Stimulated activated CD4-positive, alpha-beta T cell treated with anti-CD3 and anti-CD28 coated beads, Interleukin-2, amount 100 ng/mL, for 24 hours (primary cell): ENCODE measurements around the gene ACSL4.
"Not testable (repeated sequence)": the region's sequence is repeated elsewhere in the genome, so short reads cannot be mapped to it uniquely, and the experiment has no call there.

ENCODE experiments used
- DNase-seq, 2 donors: peaks; one replicate each; pipeline ENCODE4 v3.0.0-alpha.2; 2020

ACSL4 gene

DNA sequence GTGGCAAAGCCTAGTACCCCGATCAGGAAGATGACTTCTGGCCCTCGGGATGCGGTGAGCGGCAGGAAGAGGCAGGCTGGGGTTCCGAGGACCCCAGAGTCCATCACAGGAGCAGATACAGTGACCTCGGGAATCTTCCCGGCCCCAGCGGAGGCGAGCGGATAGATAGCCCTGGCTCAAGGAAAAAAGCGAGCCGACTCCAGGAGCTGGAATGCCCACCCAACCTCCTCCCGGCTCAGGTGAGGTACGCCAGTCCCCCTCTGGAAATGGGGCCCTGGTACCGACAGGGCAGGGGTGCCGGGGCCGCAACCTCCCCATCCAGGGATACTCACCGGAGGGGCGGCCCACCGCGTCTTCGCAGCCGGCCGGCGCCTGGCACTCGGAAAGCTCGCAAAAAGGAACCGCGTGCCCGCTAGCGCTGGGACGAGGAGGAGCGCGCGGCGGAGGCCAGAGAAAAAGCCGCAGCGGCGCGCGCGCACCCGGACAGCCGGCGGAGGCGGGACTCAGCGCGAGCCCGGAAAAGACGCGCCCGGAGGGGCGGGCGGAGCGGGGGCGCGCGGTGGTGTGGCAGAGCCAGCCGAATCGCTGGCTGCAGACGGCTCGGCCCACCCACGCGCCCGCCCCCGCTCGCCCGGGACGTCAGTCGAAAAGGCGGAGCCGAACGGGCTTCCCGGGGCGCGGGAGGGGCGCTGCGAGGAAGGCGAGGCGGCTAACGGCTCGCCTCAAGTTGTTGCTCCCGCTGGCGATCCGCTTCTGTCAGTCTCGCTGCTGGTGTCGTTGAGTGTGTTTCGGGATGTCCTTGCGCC lies at the start of gene ACSL4:
TSS of gene ACSL4 (minus strand) at position 451 of the 806 bp plus-strand sequence. CDS start 49,894 bp downstream, outside the sequence.
- peak; percentile 84 to 89 for DNase-seq

DNA sequence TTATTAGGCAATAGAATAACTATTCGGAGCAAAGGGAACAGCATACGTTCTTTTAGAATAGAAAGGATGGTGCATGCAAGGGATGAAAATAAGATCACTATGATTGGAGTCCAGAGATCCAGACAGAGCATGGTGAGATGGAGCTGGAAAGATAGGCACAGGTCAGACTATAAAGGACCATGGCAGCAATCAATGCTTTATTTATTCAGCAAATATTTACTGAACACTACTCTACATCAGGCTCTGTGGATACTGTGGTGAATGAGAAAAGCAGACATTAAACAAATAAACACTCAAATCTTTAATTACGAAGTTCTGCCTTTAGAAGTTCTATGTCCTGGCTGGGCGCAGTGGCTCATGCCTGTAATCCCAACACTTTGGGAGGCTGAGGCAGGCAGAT lies 44.7 kb upstream of the ACSL4 start:
- DNase-seq, result no peak

DNA sequence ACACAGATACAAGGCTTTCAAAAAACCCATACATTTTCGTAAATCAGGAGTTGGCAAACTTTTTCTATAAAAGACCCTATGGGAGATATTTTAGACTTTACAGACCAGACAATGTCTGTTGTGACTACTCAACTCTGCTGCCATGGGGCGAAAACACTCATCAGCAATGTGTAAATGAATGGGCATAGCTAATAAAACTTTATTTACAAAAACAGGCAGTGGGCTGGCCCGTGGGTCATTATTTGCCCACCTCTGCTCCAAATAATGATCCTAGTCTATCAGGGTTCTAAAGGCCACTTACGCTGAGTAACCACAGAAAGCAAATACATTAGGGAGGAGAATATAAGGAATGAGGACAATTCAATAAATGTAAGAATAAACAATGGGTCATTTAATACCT lies 43.9 kb upstream of the ACSL4 start:
- no peak for DNase-seq

DNA sequence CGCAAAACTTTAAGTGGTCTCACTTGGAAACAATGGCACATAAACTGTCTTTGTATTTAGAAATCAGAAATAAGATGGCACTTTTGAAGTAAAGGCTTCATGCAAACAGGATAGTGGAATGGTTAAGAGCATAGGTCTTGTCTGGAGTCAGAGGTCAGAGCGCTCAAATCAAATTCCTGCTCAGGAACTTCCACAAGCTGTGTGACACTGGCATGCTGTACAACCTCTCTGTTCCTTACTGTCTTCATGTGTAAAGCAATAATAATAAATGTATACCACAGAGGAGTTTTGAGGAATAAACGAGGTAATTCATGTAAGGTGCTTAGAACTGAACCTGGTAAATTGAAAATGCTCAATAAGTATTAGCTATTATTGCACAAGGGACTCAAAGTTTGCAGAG lies 43.4 kb upstream of the ACSL4 start:
- DNase-seq, result no peak

- DNase-seq, result no peak
Observed at GRCh38 chrX:109775386-109775785, 42.3 kb upstream of the ACSL4 start.

GRCh38 chrX:109774706-109775105 lies 41.6 kb upstream of the ACSL4 start:
- DNase-seq, result no peak

GRCh38 chrX:109774136-109774535 lies 41.1 kb upstream of the ACSL4 start:
- DNase-seq, result no peak

DNA sequence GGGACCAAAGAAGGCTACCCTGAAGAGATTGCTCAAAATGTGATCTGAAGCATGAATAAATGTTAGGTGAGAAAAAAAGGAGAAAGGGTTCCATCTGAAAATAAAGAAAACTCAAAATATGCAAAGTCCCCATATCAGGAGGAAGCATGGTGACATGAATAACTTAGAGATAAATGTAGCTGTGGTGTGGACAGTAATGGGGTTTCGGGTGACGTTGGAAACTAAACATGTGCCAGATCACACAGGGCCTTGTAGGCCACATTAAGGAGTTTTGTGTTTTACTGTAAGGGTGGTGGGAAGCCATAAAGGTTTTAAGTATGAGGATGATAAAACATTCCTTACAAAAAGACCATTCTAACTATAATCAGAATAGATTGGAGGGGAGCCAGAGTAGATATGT lies 40.3 kb upstream of the ACSL4 start:
- DNase-seq, result no peak

DNA sequence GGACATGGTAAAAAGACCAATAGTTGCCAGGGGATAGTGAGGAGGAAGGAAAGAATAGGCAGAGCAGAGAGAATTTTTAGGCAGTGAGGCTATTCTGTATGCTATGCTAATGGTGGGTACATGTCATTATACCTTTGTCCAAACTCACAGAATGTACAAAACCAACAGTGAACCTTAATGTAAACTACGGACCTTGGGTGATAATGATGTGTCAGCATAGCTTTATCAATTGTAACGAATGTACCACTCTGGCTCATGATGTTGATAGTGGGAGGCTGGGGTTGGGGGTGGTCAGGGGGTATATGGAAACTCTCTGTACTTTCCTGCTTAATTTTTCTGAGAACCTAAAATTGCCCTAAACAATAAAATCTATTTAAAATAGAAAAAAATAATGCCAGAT lies 37.7 kb upstream of the ACSL4 start:
- no peak for DNase-seq

DNA sequence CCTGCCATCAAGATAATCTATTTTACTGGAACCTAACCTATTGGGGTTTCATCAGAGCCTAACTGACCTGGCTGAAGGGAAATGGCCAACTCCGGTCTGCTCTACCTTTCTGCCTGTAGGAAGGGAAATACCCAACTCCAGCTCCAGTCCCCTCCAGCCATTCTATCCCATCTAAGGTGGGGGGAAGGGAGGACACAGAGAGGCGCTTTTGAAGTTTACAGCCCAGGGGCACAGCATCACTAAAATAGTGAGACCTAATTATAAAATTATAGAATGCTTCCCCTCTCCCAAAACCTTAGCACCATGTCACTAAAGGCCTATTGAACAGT lies 27.8 kb upstream of the ACSL4 start:
- no peak for DNase-seq

- no peak for DNase-seq
Observed at GRCh38 chrX:109760209-109760921, 27.3 kb upstream of the ACSL4 start.

- DNase-seq, result no peak
Observed at GRCh38 chrX:109753256-109753655, 20.2 kb upstream of the ACSL4 start.

GRCh38 chrX:109751698-109752097 lies 18.6 kb upstream of the ACSL4 start:
- no peak for DNase-seq

GRCh38 chrX:109749207-109749606 lies 16.1 kb upstream of the ACSL4 start:
- no peak for DNase-seq

GRCh38 chrX:109747681-109748080 lies 14.6 kb upstream of the ACSL4 start:
- DNase-seq, result no peak

GRCh38 chrX:109742722-109743121 lies 9.7 kb upstream of the ACSL4 start:
- no peak for DNase-seq

DNA sequence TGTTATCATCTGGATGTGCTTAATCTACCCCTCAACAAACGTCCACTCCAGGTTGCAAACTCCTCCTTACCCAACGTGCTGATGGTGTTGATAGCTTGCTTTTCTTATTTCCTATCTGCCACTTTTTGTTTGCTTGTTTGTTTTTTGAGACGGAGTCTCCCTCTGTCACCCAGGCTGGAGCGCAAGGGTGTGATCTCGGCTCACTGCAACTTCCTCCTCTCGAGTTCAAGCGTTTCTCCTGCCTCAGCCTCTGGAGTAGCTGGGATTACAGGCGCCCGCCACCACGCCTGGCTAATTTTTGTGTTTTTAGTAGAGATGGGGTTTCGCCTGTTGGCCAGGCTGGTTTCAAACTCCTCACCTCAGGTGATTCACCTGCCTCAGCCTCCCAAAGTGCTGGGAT lies 7.8 kb upstream of the ACSL4 start:
- not testable (repeated sequence) for DNase-seq

- no peak for DNase-seq
Observed at GRCh38 chrX:109740433-109740809, 7.4 kb upstream of the ACSL4 start.

- no peak for DNase-seq
Observed at GRCh38 chrX:109739625-109740432, 6.8 kb upstream of the ACSL4 start.

DNA sequence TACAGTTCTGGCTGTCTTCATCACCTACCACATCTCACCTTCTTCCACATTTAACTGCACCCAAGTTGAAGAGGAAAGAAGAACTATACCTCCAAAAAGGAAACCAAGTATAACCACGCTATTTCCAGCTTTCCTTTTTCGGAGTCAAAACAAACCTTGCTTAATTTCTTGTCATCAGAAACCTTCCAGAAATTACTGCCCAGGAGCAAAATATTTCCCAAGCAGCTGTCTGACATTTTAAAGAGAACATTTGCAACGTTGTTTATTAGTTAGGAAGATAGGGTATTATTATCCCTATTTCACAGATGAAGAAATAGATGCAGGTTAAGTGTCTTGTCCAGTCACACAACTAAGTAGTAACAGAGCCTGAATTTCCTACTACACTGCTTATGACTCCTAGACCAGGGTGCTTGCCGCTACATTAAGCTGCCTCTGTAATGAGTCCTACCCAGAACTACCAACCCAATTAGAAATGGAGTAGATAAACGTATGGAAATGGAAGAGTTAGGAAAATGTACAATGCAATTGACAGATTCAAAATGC lies 2.2 kb upstream of the ACSL4 start:
- no peak for DNase-seq

GRCh38 chrX:109733613-109734083 lies 591 bp upstream of the ACSL4 start:
- no peak for DNase-seq

DNA sequence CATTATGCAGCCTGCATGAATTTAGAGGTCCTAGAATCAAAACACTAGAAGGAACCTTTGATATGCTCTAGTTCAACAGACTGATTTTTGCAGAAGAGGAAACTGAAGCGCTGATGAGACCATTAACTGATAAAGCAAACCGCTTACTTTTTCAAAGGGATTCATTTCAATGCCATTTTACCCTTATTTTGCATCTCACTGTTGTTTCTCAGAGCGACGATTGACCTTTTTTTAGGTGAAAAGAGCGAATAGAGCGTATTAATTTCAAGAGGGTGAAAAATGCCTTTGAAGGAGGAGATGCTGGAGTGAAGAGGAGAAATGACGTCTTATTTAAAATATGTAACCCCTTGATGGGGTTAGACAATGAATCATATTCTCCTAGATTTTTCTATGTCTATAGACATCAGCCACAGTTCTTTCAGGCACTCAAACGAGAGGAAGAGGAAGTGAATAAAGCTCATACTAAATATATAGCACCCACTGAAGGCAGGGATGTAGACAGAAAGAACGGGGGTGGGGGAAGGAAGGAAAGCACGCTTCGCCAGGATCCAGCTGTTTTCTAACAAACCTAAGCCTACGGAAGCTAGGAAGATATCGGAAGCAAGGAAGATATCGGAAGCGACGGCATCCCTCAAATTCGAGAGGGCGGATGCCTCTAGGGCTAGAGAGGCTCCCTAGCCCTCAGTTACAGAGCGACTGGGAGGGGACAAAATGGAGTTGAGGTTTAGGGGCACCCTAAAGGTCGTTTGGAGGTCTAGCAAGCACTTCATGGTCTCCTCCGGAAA lies 848 bp downstream of the ACSL4 start:
- DNase-seq, result peak in 1 of 2 donors; percentile 21

DNA sequence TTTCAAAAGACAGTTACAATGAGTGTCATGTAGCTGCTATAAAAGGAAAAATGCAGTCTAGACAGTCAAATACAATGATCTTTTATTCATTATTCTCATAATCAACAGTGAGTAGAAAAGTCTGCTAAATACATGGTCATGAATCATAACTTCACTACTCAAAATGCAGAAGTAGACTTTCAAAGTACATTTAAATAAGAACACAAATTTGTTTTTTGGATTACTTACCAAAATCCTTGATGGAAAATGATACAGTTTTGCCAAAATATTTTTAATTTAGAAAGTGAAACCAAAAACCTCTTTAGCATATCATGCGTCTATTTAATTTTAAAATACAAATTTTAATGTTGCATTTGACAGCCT lies 4.9 kb downstream of the ACSL4 start:
- DNase-seq, result no peak
